NOMO-1 treated with dmso at 0.1 percent for 144 hours (cell line): ENCODE results near the gene RIBC2.
"Not testable (repeated sequence)": the region's sequence is repeated elsewhere in the genome, so short reads cannot be mapped to it uniquely, and the experiment has no call there.

Experiments used
- DNase-seq: peaks from one replicate; lab custom pipeline; 2025; ENCODE audit not compliant: unreplicated experiment; lab: John Stamatoyannopoulos, UW

The RIBC2 gene

DNA sequence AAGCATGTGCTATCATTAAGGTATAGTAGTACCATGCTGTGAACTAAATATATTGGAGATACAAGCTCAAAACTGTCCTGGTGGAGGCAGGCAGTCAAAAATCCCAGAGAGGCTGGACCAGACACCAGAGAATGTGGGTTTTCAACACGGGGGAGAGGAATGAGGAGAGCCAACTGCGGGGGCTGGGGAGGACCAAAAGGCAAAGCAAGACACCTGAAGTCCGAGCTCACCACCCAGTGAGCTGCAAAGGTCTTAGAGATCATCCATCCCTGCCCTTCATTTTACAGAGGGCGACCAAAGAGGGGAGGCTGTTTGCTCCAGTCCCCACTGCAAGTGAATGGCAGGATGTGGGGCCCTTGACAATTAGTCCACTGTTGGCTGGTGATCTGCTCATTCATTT is 10.0 kb downstream of the RIBC2 start:
- DNase-seq = no peak

- peak; percentile 90 for DNase-seq
Measured at GRCh38 chr22:45424241-45424731, 10.8 kb downstream of the RIBC2 start.

DNA sequence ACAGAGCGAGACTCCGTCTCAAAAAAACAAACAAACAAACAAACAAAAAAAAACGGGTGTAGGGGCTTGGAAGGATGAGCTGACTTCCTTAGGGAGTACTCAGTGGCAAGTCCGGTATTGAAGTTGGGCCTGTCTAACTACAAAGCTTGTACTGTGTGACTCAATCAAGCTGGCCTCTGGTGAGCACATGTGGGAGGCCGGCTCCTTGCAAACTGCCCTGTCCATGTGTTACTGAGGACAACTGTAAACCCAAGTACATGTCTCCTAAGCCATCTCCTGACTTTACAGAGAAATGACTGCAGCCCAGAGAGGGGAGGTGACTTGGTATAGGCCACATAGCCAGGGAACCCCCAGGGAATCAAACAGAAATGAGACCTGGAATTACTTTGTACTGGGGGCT is 11.6 kb downstream of the RIBC2 start:
- DNase-seq = no peak

GRCh38 chr22:45425531-45426265 is 12.2 kb downstream of the RIBC2 start:
- DNase-seq = no peak

GRCh38 chr22:45426387-45426786 is 12.9 kb downstream of the RIBC2 start:
- no peak for DNase-seq

- DNase-seq = no peak
Measured at GRCh38 chr22:45427114-45427513, 13.6 kb downstream of the RIBC2 start.

DNA sequence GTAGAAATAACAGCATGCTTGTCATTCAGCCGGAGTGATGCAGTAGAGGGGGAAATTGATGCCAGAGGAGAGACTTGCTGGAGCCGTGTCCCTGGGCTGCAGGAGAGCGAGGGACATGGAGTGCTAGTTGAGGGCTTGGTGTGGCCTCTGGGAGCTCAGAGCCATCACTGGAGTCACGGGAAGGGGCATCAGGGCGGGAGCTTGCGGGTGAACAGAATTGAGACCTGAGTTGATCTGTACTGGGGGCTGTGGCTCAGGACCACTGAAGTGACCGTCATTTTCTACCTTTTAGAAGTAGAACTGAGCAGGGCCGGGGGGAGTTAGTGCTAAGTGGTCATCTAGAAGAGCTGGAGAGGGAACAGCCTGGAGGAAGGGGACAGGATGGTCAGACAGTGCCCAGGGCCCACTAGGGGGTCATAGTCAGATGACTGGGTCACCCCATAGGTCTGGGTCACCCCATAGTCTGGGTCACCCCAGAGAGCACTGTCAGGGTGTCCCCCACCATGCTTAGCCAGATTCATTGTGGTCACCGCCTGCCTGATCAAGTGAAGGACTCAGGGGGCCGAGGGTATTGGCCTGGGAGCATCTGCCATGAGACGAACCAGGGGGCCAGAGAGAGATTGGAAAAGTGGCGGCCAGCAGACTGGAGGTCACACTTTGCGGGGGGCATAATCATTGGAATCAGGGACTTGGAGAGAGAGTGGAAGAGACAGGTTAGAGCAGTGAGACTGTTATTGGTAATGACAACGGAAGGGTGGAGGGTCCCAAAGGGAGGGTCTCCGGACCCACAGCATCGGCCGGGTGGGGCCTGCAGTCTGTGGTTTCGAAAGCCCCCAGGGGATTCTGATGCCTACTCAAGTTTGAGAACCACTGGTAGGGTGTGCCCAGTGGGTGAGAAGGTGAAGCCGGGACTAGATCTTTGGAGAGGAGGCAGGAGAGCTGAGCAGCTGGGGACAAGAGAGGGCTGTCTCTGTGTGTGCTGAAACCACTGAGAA is 15.2 kb downstream of the RIBC2 start:
- no peak for DNase-seq

DNA sequence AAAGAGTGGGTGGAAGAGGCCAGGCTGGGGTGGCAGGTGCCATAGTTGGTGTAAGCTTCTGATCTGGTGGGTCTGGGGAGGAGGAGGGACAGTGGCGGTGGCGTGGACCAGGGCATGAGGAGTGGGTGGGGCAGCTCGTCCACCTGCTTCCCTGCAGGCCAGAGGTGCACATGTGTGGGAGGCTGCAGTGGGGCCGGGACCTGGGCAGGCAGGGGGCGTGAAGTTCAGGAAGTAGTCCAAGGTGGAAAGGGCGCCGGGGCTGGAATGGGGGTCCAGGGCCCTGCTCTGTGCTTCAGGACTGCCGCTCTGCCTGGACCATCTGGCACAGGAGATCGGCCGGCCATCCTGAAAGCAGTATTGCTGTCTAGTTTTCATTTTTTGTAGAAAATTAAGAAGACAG is 15.9 kb downstream of the RIBC2 start:
- DNase-seq = no peak

DNA sequence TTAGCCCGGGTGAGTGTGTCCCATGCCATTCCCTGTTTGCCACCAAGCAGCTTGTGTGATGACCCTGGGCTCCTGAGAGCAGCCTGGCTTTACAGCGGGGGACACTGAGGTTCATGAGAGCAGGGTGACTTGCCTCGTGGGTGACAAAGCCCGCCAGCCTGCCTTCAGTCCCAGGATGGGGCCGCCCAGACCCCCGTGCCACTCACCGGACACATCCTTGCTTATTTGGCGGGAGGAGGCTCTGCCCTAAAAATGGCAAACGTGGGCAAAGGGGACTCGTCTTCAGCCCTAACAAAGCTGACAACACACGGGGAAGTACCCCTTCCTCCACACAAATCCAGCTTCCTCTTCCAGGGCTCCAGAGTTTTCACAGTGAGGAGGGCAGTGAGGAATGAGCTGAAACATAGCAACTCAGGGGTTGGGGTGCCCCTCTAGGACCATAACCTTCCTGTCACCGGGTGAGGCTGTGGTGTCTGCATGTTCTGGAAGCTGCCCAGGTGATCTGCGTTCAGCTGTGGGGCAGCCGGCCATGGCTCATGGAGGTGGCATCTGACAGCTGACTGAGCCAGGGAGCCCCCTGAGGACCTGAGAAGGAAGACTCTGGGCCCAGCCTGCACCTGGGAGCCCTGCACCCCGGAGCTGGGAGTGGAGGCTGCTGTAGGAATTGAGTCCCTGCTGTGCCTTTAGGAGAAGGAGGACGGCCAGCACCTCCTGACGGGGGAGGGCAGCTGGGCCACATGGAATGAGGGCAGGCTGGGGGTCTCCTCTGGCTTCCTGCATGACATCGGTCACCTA is 16.7 kb downstream of the RIBC2 start:
- no peak for DNase-seq

DNA sequence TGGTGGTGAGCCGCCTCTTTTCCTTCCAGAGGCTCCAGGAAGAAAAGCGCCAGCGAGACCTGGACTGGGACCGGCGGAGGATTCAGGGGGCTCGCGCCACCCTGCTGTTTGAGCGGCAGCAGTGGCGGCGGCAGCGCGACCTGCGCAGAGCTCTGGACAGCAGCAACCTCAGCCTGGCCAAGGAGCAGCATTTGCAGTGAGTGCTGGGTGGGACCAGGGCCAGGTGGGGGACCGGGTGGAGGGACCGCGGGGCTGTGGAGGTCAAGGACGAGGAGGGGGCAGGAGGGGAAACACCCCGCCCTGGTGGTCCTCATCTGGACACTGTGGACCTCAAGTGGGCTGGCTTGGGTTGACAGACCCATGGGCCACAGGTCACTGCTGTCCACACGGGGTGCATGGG is 17.4 kb downstream of the RIBC2 start:
- DNase-seq = no peak

- no peak for DNase-seq
Measured at GRCh38 chr22:45434981-45435380, 21.5 kb downstream of the RIBC2 start.

DNA sequence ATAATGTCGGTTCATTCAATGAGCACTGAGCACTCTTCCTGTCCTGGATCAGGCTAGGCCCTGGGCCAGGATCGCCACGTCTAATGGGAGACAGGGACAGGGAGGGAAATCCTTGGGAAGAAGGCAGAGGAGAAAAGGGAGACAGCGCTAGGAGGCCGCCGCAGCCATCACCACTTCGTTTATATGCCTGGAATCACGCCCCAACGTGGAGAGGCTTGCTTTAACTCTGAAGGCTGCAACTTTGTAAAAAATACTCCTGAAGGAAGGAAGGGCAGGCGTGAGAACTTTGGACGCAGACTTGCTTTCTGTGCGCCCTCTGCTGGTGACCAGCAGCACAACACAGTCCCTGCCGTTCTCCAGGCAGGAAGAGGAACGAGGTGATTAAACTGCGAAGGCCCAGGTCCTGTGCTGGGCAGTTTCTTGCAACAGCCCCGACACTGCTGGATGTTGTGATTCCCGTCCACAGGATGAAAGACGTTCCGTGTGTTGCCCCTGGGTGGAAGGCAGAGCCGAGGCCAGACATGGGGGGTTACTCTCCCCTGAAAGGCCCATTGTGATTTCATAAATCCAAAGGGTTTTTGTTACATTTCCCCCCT is 22.1 kb downstream of the RIBC2 start:
- DNase-seq = peak; percentile 83

GRCh38 chr22:45436871-45437517 is 23.5 kb downstream of the RIBC2 start:
- DNase-seq = not testable (repeated sequence)

DNA sequence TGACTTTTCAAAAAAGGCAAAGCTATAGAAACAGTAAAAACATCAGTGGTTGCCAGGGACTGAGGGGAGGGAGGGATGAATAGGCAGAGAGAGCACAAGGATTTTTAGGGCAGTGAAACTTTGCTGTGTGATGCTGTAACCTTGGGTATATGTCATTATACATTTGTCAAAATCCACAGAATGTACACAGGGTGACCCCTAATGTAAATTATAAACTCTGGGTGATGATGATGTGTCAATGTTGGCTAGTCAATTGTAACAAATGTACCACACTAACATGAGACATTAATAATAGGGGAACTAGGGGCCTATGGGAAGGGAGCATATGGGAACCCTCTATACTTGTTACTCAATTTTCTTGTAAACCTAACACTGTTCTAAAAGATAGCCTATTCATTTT is 24.8 kb downstream of the RIBC2 start:
- no peak for DNase-seq

DNA sequence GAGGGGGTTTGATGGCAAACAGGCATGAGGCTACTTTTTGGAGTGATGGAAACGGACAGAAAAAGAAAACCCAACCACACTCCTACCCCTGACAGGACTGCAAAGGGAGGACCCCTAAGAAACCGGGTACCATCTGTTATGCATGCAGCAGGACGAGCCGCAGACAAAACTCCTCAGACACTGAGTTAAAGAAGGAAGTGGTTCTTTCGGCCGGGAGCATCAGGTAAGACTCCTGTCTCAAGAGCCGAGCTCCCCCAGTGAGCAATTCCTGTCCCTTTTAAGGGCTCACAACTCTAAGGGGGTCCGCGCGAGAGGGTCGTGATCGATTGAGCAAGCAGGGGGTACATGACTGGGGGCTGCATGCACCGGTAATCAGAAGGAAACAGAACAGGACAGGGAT is 27.2 kb downstream of the RIBC2 start:
- DNase-seq = not testable (repeated sequence)

GRCh38 chr22:45441138-45441537 is 27.6 kb downstream of the RIBC2 start:
- no peak for DNase-seq

GRCh38 chr22:45442116-45442515 is 28.6 kb downstream of the RIBC2 start:
- no peak for DNase-seq

DNA sequence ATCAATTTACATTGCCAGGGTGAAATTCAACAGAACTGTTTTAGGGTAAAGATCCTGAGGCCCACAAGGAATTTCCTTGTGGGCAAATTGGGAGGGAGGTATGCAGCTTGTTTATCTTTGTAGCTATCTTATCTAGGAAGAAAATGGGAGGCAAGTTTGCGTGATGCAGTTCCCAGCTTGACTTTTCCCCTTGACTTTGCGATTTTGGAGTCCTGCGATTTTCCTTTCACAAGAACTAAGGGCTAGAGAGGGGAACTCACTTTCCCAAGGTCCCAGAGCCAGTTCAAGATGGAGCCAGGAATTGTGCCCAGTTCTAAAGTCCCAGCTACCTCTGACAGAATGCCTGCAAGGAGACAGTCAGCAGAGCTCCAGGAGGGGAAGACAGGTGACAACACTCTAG is 30.7 kb downstream of the RIBC2 start:
- DNase-seq = no peak

GRCh38 chr22:45445031-45445710 is 31.7 kb downstream of the RIBC2 start:
- no peak for DNase-seq

DNA sequence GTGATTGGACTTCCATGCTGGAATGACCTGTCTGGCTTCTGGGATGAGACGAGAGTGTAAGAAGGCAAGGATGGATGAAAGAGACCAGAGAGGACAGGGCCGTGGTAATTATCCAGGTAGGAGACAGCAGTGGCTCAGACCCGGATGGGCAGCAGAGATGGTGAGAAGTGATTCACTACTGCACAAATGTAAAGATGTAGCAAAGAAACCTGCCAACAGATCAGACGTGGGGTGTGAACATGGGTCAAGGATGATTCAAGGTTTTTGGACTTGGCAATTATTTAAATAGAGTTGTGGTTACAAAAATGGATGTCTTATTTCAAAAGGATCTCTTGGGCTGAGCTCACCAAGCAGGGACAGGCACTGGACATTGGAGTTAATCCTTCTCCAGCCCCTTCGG is 32.7 kb downstream of the RIBC2 start:
- no peak for DNase-seq
